ENCODE results near the gene KIF5A. TPM values are rescaled to one million over a fixed set of nuclear protein-coding genes. Genes with fewer than 3 reads are reported as not detected.

The KIF5A gene
- total and polyA plus RNA-seq, 2 of the 13 experiments (the other 11 are each of a cell fraction or from before 2014, with no cell fraction given): 1.6 to 11.9 TPM

GRCh38 chr12:57610554-57611107, 60.8 kb downstream of the KIF5A start:
- FAIRE-seq (no peak), DNase-seq (ENCODE audit: low spot score) (no peak), ATAC-seq (no peak)
- Histone ChIP-seq H3K79me2 (ENCODE audit: insufficient read depth, low read length) (no peaks in the 10 kb centered on the region), H2AFZ (ENCODE audit: low read length) (no peak overlapping the region), H3K27me3 (ENCODE audit: control insufficient read depth in 1 of 2, insufficient read depth in 2 of 2, low read length in 2 of 2) (peaks cover 0 to 19% of the 10 kb centered on the region in 2 experiments; a peak in 2 of 5 replicates), H3K4me3 (replicated peaks in 1 of 3; ENCODE audit: insufficient read depth in 1 of 3, low read depth in 2 of 3, low read length in 3 of 3) (peak overlapping the region; percentile 71 to 78 (median 76)), H3K9me3 (ENCODE audit: low read length) (no peaks in the 10 kb centered on the region), H4K20me1 (ENCODE audit: insufficient read depth, low read length) (no peaks in the 10 kb centered on the region; the same call in 1 of the 2 replicates), H3K4me2 (ENCODE audit: low read depth, low read length) (peak overlapping the region; percentile 84), H3K9ac (ENCODE audit: insufficient read depth, low read depth, low read length) (peak overlapping the region; percentile 67; the same call in 1 of the 2 replicates), H3K4me1 (ENCODE audit: insufficient read depth, low read length) (peaks cover 40% of the 10 kb centered on the region), H3K36me3 (replicated peaks in 1 of 2; ENCODE audit: control insufficient read depth in 1 of 2, insufficient read depth in 2 of 2, low read length in 2 of 2) (no peaks in the 10 kb centered on the region), H3K27ac (ENCODE audit: extremely low read length, insufficient read depth, low read length) (no peak overlapping the region)
- intact Hi-C loops (cut with micrococcal nuclease; ENCODE audit: unreplicated experiment): no loop called here
- ChIA-PET POLR2A (interaction anchor here (0.6 to 2.8 kb wide), 12 partner anchors 9 to 162 kb away, joined by 3 to 26 read pairs (median 6); partner anchors contain the start of genes DCTN2, DDIT3, EEF1AKMT3 and METTL1), CTCF (ENCODE audit: low intra/inter-chr PET ratio, low total read pairs) (no interaction called here)
- no TSS peak for BruUV-seq (replicated peaks)
- whole genome bisulfite sequencing (ENCODE audit: low lambda C conversion rate): 49% methylated on average over 21 of the region's 29 CpGs
- TF ChIP-seq NCOR1 (IDR thresholded peaks at IDR 0.05; ENCODE audit: borderline replicate concordance, low read length) (no peak), ZNF337 (CRISPR knock-in tag; IDR thresholded peaks at IDR 0.05; ENCODE audit: borderline replicate concordance, low read depth) (0 out of 2 replicates have a peak, but pooled peaks have one; percentile 41), AKAP8 (CRISPR knock-in tag; IDR thresholded peaks at IDR 0.05) (0 out of 2 replicates have a peak, but pooled peaks have one; percentile 11), SIN3A (IDR thresholded peaks at IDR 0.05; ENCODE audit: borderline replicate concordance, low read depth, low read length) (no peak)
- in situ Hi-C loops (cut with HindIII; ENCODE audit: extremely low pct_ligation_motif_present, low pct_unique_long_range_greater_than_20kb): no loop called here

GRCh38 chr12:57611108-57611826, 61.4 kb downstream of the KIF5A start, which contains the start of gene ARHGEF25:
TSS of gene ARHGEF25 (plus strand) at chr12:57611435. CDS start at chr12:57611895, 460 bp downstream.
- H3K4me2 ChIP-seq (ENCODE audit: low read depth, low read length): peak within 1 kb of the TSS; percentile 84
- CTCF ChIA-PET (ENCODE audit: low intra/inter-chr PET ratio, low total read pairs): no interaction called here
- no peaks in the 10 kb centered on the region; the same call in 1 of the 2 replicates for H4K20me1 ChIP-seq (ENCODE audit: insufficient read depth, low read length)
- no peak for FAIRE-seq
- H3K9ac ChIP-seq (ENCODE audit: insufficient read depth, low read depth, low read length): peak within 1 kb of the TSS; percentile 67
- in situ Hi-C loops (cut with HindIII; ENCODE audit: extremely low pct_ligation_motif_present, low pct_unique_long_range_greater_than_20kb): no loop called here
- no TSS peak for BruUV-seq (replicated peaks)
- intact Hi-C loops (cut with micrococcal nuclease; ENCODE audit: unreplicated experiment): no loop called here
- no peak within 1 kb of the TSS for H2AFZ ChIP-seq (ENCODE audit: low read length)
- peak within 1 kb of the TSS; percentile 71 to 78 (median 76) for H3K4me3 ChIP-seq (replicated peaks in 1 of 3; ENCODE audit: insufficient read depth in 1 of 3, low read depth in 2 of 3, low read length in 3 of 3)
- H3K27ac ChIP-seq (ENCODE audit: extremely low read length, insufficient read depth, low read length): peak within 1 kb of the TSS; percentile 22
- H3K9me3 ChIP-seq (ENCODE audit: low read length): no peaks in the 10 kb centered on the region
- peaks cover 0 to 19% of the 10 kb centered on the region in 2 experiments; a peak in 2 of 5 replicates for H3K27me3 ChIP-seq (ENCODE audit: control insufficient read depth in 1 of 2, insufficient read depth in 2 of 2, low read length in 2 of 2)
- no peaks in the 10 kb centered on the region for H3K79me2 ChIP-seq (ENCODE audit: insufficient read depth, low read length)
- POLR2A ChIA-PET: interaction anchor here (0.6 to 2.8 kb wide), 12 partner anchors 9 to 161 kb away, joined by 3 to 26 read pairs (median 6); partner anchors contain the start of genes DCTN2, DDIT3, EEF1AKMT3 and METTL1
- 3% methylated on average over 17 of the region's 55 CpGs for WGBS (ENCODE audit: low lambda C conversion rate)
- peaks cover 34% of the 10 kb centered on the region for H3K4me1 ChIP-seq (ENCODE audit: insufficient read depth, low read length)
- DNase-seq (ENCODE audit: low spot score): peak; percentile 41
- no peaks in the 10 kb centered on the region for H3K36me3 ChIP-seq (replicated peaks in 1 of 2; ENCODE audit: control insufficient read depth in 1 of 2, insufficient read depth in 2 of 2, low read length in 2 of 2)
- ATAC-seq: peak; percentile 80
- no peak for TF ChIP-seq RCOR2 (CRISPR knock-in tag; IDR thresholded peaks at IDR 0.05)
- peak; percentile 49 to 80; a peak in 3 of 4 replicates for TF ChIP-seq POLR2A (IDR thresholded peaks at IDR 0.05; ENCODE audit: insufficient read depth in 1 of 2, low read depth in 2 of 2, low read length in 2 of 2)
- no peak for TF ChIP-seq SOX6 (IDR thresholded peaks at IDR 0.05)
- TF ChIP-seq SOX6 (CRISPR knock-in tag; IDR thresholded peaks at IDR 0.05): peak; percentile 52
- no peak for TF ChIP-seq BORCS8-MEF2B (CRISPR knock-in tag; IDR thresholded peaks at IDR 0.05)
- no peak for TF ChIP-seq FUBP1 (CRISPR knock-in tag; IDR thresholded peaks at IDR 0.05; ENCODE audit: borderline replicate concordance)
- no peak for TF ChIP-seq GLI4 (CRISPR knock-in tag; IDR thresholded peaks at IDR 0.05; ENCODE audit: borderline replicate concordance)
- no peak for TF ChIP-seq ZNF605 (CRISPR knock-in tag; IDR thresholded peaks at IDR 0.05)
- no peak for TF ChIP-seq ZNF7 (CRISPR knock-in tag; IDR thresholded peaks at IDR 0.05)
- TF ChIP-seq ZGPAT (CRISPR knock-in tag; IDR thresholded peaks at IDR 0.05): peak; percentile 82
